Chondrocyte (in vitro differentiated cells): ENCODE data around the gene HRH3. TPM values are rescaled to one million over a fixed set of nuclear protein-coding genes. Genes with fewer than 3 reads are reported as not detected.

Source experiments
- DNase-seq: peaks from one replicate; pipeline ENCODE4 v3.0.0; 2021; ENCODE audit warnings: mixed read lengths, low spot score
- H3K27ac Mint-ChIP-seq: one replicate; pipeline ENCODE4 v1.8.0; 2021; ENCODE audit warnings: mild to moderate bottlenecking, moderate library complexity, mixed read lengths; ENCODE audit not compliant: unreplicated experiment
- H3K27me3 Mint-ChIP-seq: 2 replicates; pipeline ENCODE4 v1.8.0; 2021; ENCODE audit warnings: low read depth, mixed read lengths
- H3K36me3 Mint-ChIP-seq: 2 replicates; pipeline ENCODE4 v1.8.0; 2021; ENCODE audit warnings: low read depth, mixed read lengths
- H3K4me1 Mint-ChIP-seq: 2 replicates; pipeline ENCODE4 v1.8.0; 2021; ENCODE audit warnings: low read depth, mild to moderate bottlenecking, mixed read lengths
- H3K4me3 Mint-ChIP-seq: one replicate; pipeline ENCODE4 v1.8.0; 2021; ENCODE audit warnings: mild to moderate bottlenecking, moderate library complexity, mixed read lengths; ENCODE audit not compliant: unreplicated experiment
- H3K9me3 Mint-ChIP-seq: 2 replicates; pipeline ENCODE4 v1.8.0; 2021; ENCODE audit warnings: low read depth, mixed read lengths
- CTCF ChIP-seq: fragments of 200-600 bp; sonication (generic); IDR thresholded peaks from 2 replicates; pipeline ENCODE4 v1.5.0; 2021; ENCODE audit warnings: antibody characterized with exemption, mild to moderate bottlenecking, moderate library complexity
- total RNA-seq: library from RNA; stranded (reverse); gene quantifications from 3 replicates; pipeline ENCODE4 v1.2.1, GENCODE V29; 2021

The HRH3 gene
- total RNA-seq, 1 donor from 2014 or later = not detected

DNA sequence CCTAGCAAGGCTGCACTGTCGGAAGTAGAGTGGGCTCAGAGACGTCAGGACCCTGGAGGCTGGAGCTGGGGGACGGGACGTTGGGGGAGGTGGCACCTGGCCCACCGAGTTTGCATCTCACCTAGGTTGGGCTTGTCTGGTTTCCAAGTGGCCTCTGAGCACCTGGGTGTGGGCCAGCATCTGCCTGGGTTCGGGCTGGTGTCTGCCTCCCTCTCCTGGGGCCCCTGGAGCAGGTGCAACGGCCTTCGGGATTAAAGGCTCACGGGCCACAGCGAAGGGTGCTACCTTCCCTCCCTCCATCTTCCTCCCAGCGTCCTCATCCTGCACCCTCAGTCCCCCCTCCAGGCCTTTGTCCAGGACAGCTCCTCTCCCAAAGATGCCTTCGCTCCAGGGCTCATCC is 6.0 kb downstream of the HRH3 start:
- Mint-ChIP-seq H3K9me3 (no peaks in the 10 kb centered on the region), H3K27me3 (peaks cover 26% of the 10 kb centered on the region), H3K36me3 (no peaks in the 10 kb centered on the region), H3K27ac (no peak overlapping the region), H3K4me3 (no peak overlapping the region), H3K4me1 (peaks cover 5% of the 10 kb centered on the region)
- no peak for TF ChIP-seq CTCF
- DNase-seq = no peak

DNA sequence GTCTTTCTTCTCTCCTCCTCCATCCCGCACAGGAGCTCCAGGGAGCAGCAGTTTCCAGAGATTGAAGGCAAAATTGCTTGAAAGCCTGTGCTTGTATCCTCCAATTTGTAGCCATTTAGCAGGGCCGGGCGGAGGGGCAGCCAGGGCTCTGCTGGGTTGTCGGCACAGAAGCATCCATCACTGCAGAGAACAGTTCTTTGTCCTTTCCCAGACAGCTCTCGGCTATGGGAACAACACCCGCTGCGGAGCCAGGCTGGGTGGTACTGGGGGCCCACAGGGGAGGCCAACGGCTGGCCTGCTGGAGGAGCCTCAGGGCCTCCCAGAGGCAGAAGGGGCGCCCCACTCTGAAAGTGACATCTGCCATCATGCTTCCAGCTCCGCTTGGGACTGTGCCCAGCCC is 7.8 kb downstream of the HRH3 start:
- H3K27ac Mint-ChIP-seq = no peak overlapping the region
- no peak for DNase-seq
- no peak for TF ChIP-seq CTCF
- no peak overlapping the region for H3K4me3 Mint-ChIP-seq
- no peaks in the 10 kb centered on the region for H3K9me3 Mint-ChIP-seq
- H3K27me3 Mint-ChIP-seq = peaks cover 18% of the 10 kb centered on the region
- H3K36me3 Mint-ChIP-seq = no peaks in the 10 kb centered on the region
- H3K4me1 Mint-ChIP-seq = peaks cover 3% of the 10 kb centered on the region

DNA sequence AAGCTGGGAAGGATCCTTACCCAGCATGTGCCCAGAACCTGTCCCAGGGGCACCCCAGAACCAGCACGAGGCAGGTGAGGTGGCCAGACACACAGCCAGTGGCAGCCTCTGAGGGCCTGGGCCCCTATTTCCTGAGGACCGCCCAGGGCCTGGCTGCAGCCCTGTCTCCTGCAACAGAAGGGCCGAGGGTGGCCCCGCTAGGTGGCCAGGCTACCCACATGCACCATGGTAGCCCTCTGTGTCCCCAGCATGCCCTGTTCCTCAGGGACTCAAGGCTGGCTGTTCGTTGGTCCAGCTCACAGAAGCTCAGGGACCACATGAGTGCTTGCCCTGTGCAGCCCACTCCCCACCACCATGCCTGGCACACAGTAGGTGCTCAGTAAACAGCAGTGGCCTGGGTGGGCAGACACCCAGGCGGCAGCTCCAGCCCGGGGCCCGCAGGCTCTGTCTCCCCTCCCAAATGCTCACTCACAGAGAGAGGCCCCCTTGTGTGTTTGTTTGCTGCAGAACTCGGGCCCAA is 8.2 kb downstream of the HRH3 start:
- Mint-ChIP-seq H3K9me3 (no peaks in the 10 kb centered on the region), H3K4me3 (no peak overlapping the region), H3K27me3 (peaks cover 14% of the 10 kb centered on the region), H3K4me1 (peaks cover 3% of the 10 kb centered on the region), H3K27ac (no peak overlapping the region), H3K36me3 (no peaks in the 10 kb centered on the region)
- DNase-seq = no peak
- TF ChIP-seq CTCF = no peak

GRCh38 chr20:62211216-62211615 is 8.9 kb downstream of the HRH3 start:
- H3K36me3 Mint-ChIP-seq = no peaks in the 10 kb centered on the region
- H3K27me3 Mint-ChIP-seq = peaks cover 14% of the 10 kb centered on the region
- peaks cover 3% of the 10 kb centered on the region for H3K4me1 Mint-ChIP-seq
- no peak for TF ChIP-seq CTCF
- no peak overlapping the region for H3K27ac Mint-ChIP-seq
- no peak for DNase-seq
- H3K9me3 Mint-ChIP-seq = no peaks in the 10 kb centered on the region
- H3K4me3 Mint-ChIP-seq = no peak overlapping the region

DNA sequence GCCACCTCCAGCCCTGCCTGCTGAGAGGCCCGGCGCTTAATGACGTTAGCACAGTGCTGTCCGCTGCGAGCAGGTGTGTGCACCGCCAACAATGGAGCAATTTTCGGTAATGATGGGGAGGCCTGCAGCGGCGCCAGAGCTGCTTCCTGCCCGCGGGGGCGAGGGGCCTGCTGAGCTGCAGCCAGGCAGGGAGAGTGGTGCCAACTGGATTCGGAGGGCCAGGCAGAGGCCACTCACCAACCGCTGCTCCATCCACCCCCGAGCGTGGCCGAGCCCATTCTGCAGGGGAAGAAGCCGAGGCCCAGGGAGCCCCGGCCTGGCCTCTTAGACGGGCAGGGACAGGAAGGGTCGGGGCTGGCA is 9.6 kb downstream of the HRH3 start:
- H3K9me3 Mint-ChIP-seq = no peaks in the 10 kb centered on the region
- peaks cover 3% of the 10 kb centered on the region for H3K4me1 Mint-ChIP-seq
- no peaks in the 10 kb centered on the region for H3K36me3 Mint-ChIP-seq
- H3K27me3 Mint-ChIP-seq = peaks cover 12% of the 10 kb centered on the region
- no peak for TF ChIP-seq CTCF
- DNase-seq = no peak
- H3K4me3 Mint-ChIP-seq = no peak overlapping the region
- H3K27ac Mint-ChIP-seq = no peak overlapping the region
